Suprapubic skin (tissue), 4 donors: ENCODE data around the gene ASPN. TPM values are rescaled to one million over a fixed set of nuclear protein-coding genes. Genes with fewer than 3 reads are reported as not detected.

Experiments
- DNase-seq, 2 donors: peaks; one replicate each; pipeline ENCODE4 v3.0.0-alpha.2; 2019; ENCODE audit warnings: low spot score in 2 of 2
- H3K27ac ChIP-seq: fragments of 200-600 bp; sonication (generic); one replicate; pipeline ENCODE4 v1.5.1; 2019
- H3K27me3 ChIP-seq: fragments of 200-600 bp; sonication (generic); one replicate; pipeline ENCODE4 v1.5.1; 2019
- H3K36me3 ChIP-seq: fragments of 200-600 bp; sonication (generic); one replicate; pipeline ENCODE4 v1.5.1; 2019
- H3K4me1 ChIP-seq: fragments of 200-600 bp; sonication (generic); one replicate; pipeline ENCODE4 v1.5.1; 2019
- H3K4me3 ChIP-seq: fragments of 200-600 bp; sonication (generic); one replicate; pipeline ENCODE4 v1.5.1; 2019; ENCODE audit warnings: mild to moderate bottlenecking
- H3K9me3 ChIP-seq: fragments of 200-600 bp; sonication (generic); one replicate; pipeline ENCODE4 v1.5.1; 2019
- EP300 ChIP-seq: sonication (generic); formaldehyde crosslinking; IDR thresholded peaks from one replicate; pipeline ENCODE4 v1.6.1; 2017; ENCODE audit warnings: antibody characterized with exemption
- POLR2A ChIP-seq, 2 donors: fragments of 450-650 bp; IDR thresholded peaks; one replicate each; pipeline ENCODE4 v1.6.1; 2017; ENCODE audit warnings: antibody characterized with exemption in 2 of 2, mild to moderate bottlenecking in 2 of 2, moderate library complexity in 2 of 2
- POLR2AphosphoS5 ChIP-seq, 3 donors: sonication (generic); formaldehyde crosslinking; IDR thresholded peaks; one replicate each; pipeline ENCODE4 v1.6.1; 2017; ENCODE audit warnings: antibody characterized with exemption in 3 of 3
- WGBS: methylation state at CpG from one replicate; pipeline ENCODE4 v1.1.5; 2018; 5-methylcytosine and 5-hydroxymethylcytosine counted together
- total RNA-seq, 4 donors: library from RNA; depleted of rRNA; stranded (reverse); fragments of >200 nt; gene quantifications; one replicate each; pipeline ENCODE4 v1.1.0, GENCODE V29; 2016
- TF ChIP-seq, protein P1 (sequence below), 2 donors: fragments of 200-600 bp in 1 of 2; fragments of 450-650 bp in 1 of 2; sonication (generic) in 1 of 2; IDR thresholded peaks; one replicate each; pipeline ENCODE4 v1.5.1; 2016 to 2019; ENCODE audit warnings: antibody characterized with exemption in 2 of 2, mild to moderate bottlenecking in 1 of 2, moderate library complexity in 1 of 2

The ASPN gene
- total RNA-seq, 4 donors from 2014 or later: 2.8 to 13.3 (median 5.3) TPM

DNA sequence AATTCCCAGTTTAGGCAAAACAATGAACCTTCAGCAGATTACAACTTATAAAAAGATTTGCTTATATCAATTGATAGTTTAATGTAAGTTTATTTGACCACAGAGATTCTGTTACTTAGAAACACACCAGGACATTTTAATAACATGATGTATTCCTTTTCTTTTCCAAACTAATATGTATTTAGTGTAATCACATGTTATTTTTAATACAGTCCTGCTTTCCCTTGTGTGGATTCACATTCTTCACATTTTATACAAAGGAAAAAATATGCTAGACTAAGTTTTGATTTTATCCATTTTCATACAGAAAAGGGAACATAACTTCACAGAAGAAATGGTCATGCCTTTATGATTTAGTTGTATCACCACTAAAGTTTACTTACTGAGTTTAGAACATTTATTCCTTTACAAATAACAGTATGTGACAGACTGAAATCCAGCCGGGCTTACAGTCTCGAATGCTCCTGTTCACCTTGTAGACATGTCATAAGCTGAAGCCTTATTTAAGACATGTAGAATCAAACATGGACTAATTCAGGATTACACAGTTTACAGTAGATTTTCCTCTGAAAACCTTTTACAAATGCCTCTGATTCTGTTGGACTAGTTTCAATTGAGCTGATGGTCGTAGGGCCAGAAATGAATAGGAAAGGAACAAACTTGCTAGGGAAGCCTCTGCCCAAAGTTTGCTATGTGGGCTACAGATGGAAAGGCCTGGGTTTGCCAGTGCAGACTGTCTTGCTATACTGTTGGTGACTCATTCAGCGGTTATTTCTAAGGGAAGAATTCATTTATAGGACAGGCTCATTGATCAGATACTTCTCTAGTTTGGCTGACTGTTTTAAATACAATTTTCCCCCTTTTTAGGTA, 6.6 kb upstream of the ASPN start:
- no peak overlapping the region for H3K27ac ChIP-seq
- 52% methylated on average over 4 of the region's 4 CpGs for WGBS
- H3K4me3 ChIP-seq: no peak overlapping the region
- no peaks in the 10 kb centered on the region for H3K36me3 ChIP-seq
- no peak for DNase-seq
- TF ChIP-seq POLR2A (IDR thresholded peaks at IDR 0.05) (no peak), EP300 (no peak), POLR2AphosphoS5 (IDR thresholded peaks at IDR 0.05) (no peak)
- TF ChIP-seq, protein P1, sequence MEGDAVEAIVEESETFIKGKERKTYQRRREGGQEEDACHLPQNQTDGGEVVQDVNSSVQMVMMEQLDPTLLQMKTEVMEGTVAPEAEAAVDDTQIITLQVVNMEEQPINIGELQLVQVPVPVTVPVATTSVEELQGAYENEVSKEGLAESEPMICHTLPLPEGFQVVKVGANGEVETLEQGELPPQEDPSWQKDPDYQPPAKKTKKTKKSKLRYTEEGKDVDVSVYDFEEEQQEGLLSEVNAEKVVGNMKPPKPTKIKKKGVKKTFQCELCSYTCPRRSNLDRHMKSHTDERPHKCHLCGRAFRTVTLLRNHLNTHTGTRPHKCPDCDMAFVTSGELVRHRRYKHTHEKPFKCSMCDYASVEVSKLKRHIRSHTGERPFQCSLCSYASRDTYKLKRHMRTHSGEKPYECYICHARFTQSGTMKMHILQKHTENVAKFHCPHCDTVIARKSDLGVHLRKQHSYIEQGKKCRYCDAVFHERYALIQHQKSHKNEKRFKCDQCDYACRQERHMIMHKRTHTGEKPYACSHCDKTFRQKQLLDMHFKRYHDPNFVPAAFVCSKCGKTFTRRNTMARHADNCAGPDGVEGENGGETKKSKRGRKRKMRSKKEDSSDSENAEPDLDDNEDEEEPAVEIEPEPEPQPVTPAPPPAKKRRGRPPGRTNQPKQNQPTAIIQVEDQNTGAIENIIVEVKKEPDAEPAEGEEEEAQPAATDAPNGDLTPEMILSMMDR (IDR thresholded peaks at IDR 0.05): no peak
- H3K4me1 ChIP-seq: peaks cover 6% of the 10 kb centered on the region
- H3K27me3 ChIP-seq: no peaks in the 10 kb centered on the region
- no peaks in the 10 kb centered on the region for H3K9me3 ChIP-seq

DNA sequence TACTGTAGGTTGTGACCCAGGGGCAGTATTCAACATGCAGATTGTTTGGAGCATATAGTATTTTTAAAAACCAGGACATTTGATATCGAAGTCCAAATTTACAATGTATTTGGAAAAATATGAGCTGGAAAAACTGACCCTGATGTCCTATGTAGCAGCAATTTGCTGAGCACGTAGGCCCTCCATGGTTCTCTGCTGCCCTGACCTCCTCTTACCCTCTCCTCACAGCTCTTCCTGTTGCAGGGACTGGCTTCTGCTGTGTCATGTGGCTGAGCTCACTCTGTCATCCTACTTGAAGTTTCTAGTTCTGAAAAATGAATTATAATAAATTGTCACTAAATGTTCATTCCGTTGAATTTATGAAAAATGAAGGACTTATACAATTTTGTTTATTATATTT, 4.1 kb upstream of the ASPN start:
- WGBS: 87% methylated on average over 3 of the region's 3 CpGs
- no peak overlapping the region for H3K27ac ChIP-seq
- no peaks in the 10 kb centered on the region for H3K36me3 ChIP-seq
- H3K9me3 ChIP-seq: no peaks in the 10 kb centered on the region
- TF ChIP-seq POLR2A (IDR thresholded peaks at IDR 0.05): no peak
- TF ChIP-seq, protein P1 (IDR thresholded peaks at IDR 0.05): no peak
- TF ChIP-seq POLR2AphosphoS5 (IDR thresholded peaks at IDR 0.05): no peak
- TF ChIP-seq EP300: no peak
- no peak for DNase-seq
- peaks cover 16% of the 10 kb centered on the region for H3K4me1 ChIP-seq
- no peaks in the 10 kb centered on the region for H3K27me3 ChIP-seq
- no peak overlapping the region for H3K4me3 ChIP-seq

DNA sequence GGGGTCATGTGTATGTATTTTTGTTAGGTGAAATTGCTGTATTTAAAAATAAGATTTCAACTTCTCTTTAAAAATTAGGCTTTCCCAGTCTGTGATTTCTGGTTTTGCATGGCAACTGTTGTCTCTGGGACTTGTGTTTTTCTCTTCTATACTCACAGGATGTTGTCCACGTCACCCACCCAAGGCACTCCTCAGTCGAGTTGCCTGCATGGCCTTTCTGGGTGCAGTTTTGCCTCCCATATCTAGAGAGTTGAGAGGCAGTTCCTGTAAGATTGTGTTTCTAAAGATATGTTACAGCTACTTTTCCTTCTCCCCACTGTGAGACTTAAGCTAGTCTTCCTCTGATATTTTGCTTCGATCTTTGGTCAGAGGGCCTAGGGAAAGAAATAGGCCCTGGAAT, 2.3 kb upstream of the ASPN start:
- Histone ChIP-seq H3K9me3 (no peaks in the 10 kb centered on the region), H3K27ac (no peak overlapping the region), H3K4me3 (no peak overlapping the region), H3K27me3 (no peaks in the 10 kb centered on the region), H3K36me3 (no peaks in the 10 kb centered on the region), H3K4me1 (peaks cover 25% of the 10 kb centered on the region)
- DNase-seq: no peak
- TF ChIP-seq EP300: no peak
- TF ChIP-seq POLR2AphosphoS5 (IDR thresholded peaks at IDR 0.05): no peak
- TF ChIP-seq POLR2A (IDR thresholded peaks at IDR 0.05): no peak
- TF ChIP-seq, protein P1 (IDR thresholded peaks at IDR 0.05): no peak
- 86% methylated on average over 3 of the region's 3 CpGs for WGBS

DNA sequence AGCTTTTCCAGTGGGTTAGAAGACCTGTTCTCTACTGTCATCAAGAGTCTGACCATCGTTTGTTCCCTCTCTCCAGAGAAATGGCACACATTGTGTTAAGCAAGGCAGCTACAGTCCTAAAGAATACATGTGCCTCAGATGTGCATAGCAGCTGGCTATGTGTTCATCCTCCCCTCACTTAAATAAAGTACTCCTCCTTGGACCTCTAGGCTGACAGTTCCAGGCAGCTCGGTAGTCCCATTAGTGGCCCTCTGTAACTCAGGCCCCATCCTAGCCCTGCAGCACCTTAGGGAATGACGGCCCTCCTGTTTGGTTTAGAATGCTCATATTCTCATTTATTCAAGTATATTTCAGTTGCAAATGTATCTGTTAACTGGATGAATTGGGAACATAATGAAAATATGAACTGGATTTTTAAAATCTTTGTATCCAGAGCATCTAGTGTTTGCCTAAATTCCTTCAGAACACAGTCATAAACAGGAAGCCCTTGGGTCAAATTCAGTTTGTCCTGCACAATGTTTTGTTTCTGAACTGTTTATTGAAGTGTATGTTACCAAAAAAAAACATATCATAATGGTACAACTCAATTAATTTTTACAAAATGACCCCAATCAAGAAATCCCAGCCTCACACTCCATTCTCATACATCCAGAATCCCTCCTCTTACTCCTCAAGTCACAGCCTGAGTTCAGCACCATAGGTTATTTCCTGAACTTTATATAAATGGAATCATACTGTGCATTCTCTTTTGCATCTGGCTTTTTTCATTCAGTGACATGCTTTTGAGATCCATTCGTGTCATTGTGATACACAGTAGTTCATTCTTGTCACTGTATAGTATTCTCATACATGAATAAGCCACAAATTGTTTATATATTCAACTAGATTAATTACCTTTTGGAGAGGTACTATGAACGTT, 1.6 kb upstream of the ASPN start:
- Histone ChIP-seq H3K4me1 (peaks cover 24% of the 10 kb centered on the region), H3K27ac (no peak overlapping the region), H3K4me3 (no peak overlapping the region), H3K36me3 (no peaks in the 10 kb centered on the region), H3K9me3 (no peaks in the 10 kb centered on the region), H3K27me3 (no peaks in the 10 kb centered on the region)
- DNase-seq: no peak
- WGBS: 84% methylated on average over 5 of the region's 5 CpGs
- TF ChIP-seq, protein P1 (IDR thresholded peaks at IDR 0.05): no peak
- TF ChIP-seq EP300 (no peak), POLR2A (IDR thresholded peaks at IDR 0.05) (no peak), POLR2AphosphoS5 (IDR thresholded peaks at IDR 0.05) (no peak)

DNA sequence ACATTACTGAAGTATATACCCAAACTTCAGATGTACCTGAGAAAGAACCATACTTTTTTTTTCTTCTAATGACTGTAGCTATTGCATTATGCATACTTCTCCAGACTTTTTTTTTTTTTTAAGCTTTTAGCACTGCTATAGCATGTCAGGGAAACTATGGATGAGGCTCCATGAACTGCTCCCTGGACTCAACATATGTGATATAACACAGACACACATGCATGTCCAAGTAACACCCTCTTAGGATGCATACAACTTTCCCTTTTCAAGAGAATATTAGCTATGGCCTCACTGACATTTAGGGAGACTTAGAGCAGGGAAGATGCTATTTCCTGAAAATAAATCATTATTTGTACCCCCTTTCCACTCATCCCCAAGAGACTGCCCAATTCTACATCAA, 499 bp upstream of the ASPN start:
- Histone ChIP-seq H3K4me1 (peaks cover 24% of the 10 kb centered on the region), H3K27me3 (no peaks in the 10 kb centered on the region), H3K4me3 (no peak overlapping the region), H3K27ac (no peak overlapping the region), H3K36me3 (no peaks in the 10 kb centered on the region), H3K9me3 (no peaks in the 10 kb centered on the region)
- no peak for DNase-seq
- no peak for TF ChIP-seq EP300
- TF ChIP-seq, protein P1 (IDR thresholded peaks at IDR 0.05): no peak
- TF ChIP-seq POLR2AphosphoS5 (IDR thresholded peaks at IDR 0.05): no peak
- TF ChIP-seq POLR2A (IDR thresholded peaks at IDR 0.05): no peak
